Prostate gland (tissue), 2 donors: ENCODE data around the gene ZNF280C.

Experiments
- POLR2A ChIP-seq: fragments of 450-650 bp; IDR thresholded peaks from one replicate; pipeline ENCODE4 v1.6.1; 2016; ENCODE audit warnings: antibody characterized with exemption, mild to moderate bottlenecking
- TF ChIP-seq, protein P1 (sequence below), 4 experiments: fragments of 200-600 bp in 2 of 4; fragments of 450-650 bp in 2 of 4; sonication (generic) in 2 of 4; IDR thresholded peaks; 1 replicate in 3 of 4; 2 replicates in 1 of 4; pipeline ENCODE4 v1.5.1; 2016 to 2019; ENCODE audit warnings: antibody characterized with exemption in 4 of 4, mild to moderate bottlenecking in 2 of 4, moderate library complexity in 2 of 4

DNA sequence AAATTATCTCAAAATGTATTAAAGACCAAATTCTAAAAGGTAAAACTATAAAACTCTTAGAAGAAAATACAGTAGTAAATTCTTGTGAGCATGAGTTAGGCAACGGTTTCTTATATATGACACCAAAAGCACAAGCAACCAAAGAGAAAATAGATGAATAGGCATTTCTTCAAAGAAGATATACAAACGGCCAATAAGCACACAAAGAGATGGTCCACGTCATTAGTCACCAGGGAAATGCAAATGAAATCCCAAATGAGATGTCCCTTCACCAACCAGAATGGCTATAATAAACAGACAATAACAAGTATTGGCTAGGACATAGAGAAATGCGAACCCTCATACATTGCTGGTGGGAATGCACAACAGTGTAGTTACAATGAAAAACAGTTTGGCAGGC lies 52.4 kb downstream of the ZNF280C start:
- TF ChIP-seq, protein P1, sequence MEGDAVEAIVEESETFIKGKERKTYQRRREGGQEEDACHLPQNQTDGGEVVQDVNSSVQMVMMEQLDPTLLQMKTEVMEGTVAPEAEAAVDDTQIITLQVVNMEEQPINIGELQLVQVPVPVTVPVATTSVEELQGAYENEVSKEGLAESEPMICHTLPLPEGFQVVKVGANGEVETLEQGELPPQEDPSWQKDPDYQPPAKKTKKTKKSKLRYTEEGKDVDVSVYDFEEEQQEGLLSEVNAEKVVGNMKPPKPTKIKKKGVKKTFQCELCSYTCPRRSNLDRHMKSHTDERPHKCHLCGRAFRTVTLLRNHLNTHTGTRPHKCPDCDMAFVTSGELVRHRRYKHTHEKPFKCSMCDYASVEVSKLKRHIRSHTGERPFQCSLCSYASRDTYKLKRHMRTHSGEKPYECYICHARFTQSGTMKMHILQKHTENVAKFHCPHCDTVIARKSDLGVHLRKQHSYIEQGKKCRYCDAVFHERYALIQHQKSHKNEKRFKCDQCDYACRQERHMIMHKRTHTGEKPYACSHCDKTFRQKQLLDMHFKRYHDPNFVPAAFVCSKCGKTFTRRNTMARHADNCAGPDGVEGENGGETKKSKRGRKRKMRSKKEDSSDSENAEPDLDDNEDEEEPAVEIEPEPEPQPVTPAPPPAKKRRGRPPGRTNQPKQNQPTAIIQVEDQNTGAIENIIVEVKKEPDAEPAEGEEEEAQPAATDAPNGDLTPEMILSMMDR (IDR thresholded peaks at IDR 0.05): no peak
- no peak for TF ChIP-seq POLR2A
